Spleen (tissue), 11 donors: ENCODE data around the gene MSH5. TPM values are rescaled to one million over a fixed set of nuclear protein-coding genes. Genes with fewer than 3 reads are reported as not detected.

ENCODE experiments used
- DNase-seq: peaks from one replicate; pipeline ENCODE4 v3.0.0-alpha.2; 2020
- H3K27ac ChIP-seq, 8 donors: fragments of 200-600 bp; sonication (generic) in 7 of 8; 1 replicate in 4 of 8; 2 replicates in 4 of 8; pipeline versions ENCODE4 v1.5.0 to v1.8.0; 2016 to 2021; ENCODE audit warnings: inconsistent platforms in 4 of 8, mild to moderate bottlenecking in 4 of 8, moderate library complexity in 1 of 8
- H3K27me3 ChIP-seq, 7 donors: fragments of 200-600 bp; sonication (generic) in 6 of 7; replicated peaks in 1 of 7; 1 replicate in 4 of 7; 2 replicates in 3 of 7; pipeline versions ENCODE4 v1.5.0 to v1.8.0; 2016 to 2021; ENCODE audit warnings: inconsistent platforms in 3 of 7, mild to moderate bottlenecking in 1 of 7
- H3K36me3 ChIP-seq, 6 donors: fragments of 200-600 bp; sonication (generic) in 5 of 6; 1 replicate in 4 of 6; 2 replicates in 2 of 6; pipeline versions ENCODE4 v1.5.0 to v1.8.0; 2016 to 2021; ENCODE audit warnings: inconsistent platforms in 2 of 6
- H3K4me1 ChIP-seq, 6 donors: fragments of 200-600 bp; sonication (generic) in 5 of 6; 1 replicate in 3 of 6; 2 replicates in 3 of 6; pipeline versions ENCODE4 v1.5.0 to v1.8.0; 2016 to 2021; ENCODE audit warnings: inconsistent platforms in 3 of 6
- H3K4me3 ChIP-seq, 8 donors: fragments of 200-600 bp; sonication (generic) in 7 of 8; 1 replicate in 4 of 8; 2 replicates in 4 of 8; pipeline versions ENCODE4 v1.5.0 to v1.8.0; 2016 to 2021; ENCODE audit warnings: inconsistent platforms in 4 of 8, mild to moderate bottlenecking in 4 of 8, moderate library complexity in 2 of 8
- H3K9me3 ChIP-seq, 8 donors: fragments of 200-600 bp; sonication (generic) in 7 of 8; 1 replicate in 4 of 8; 2 replicates in 4 of 8; pipeline versions ENCODE4 v1.5.0 to v1.8.0; 2016 to 2021; ENCODE audit warnings: inconsistent platforms in 4 of 8
- CTCF ChIP-seq, 11 experiments: fragments of 200-600 bp in 7 of 11; fragments of 450-650 bp in 4 of 11; sonication (generic) in 4 of 11; IDR thresholded peaks in 8 of 11; conservative IDR thresholded peaks in 3 of 11; 1 replicate in 7 of 11; 2 replicates in 4 of 11; pipeline versions ENCODE4 v1.4.0 to v1.8.0; 2016 to 2021; ENCODE audit warnings: antibody characterized with exemption in 11 of 11, inconsistent platforms in 4 of 11, mild to moderate bottlenecking in 1 of 11
- POLR2A ChIP-seq, 3 donors: fragments of 450-650 bp; IDR thresholded peaks; one replicate each; pipeline ENCODE4 v1.5.1; 2017; ENCODE audit warnings: antibody characterized with exemption in 3 of 3, mild to moderate bottlenecking in 1 of 3
- POLR2AphosphoS5 ChIP-seq, 3 donors: sonication (generic); formaldehyde crosslinking; IDR thresholded peaks; one replicate each; pipeline ENCODE4 v1.5.1; 2017; ENCODE audit warnings: antibody characterized with exemption in 3 of 3
- WGBS, 5 donors: extraction: QIAGEN DNeasy Blood & Tissue Kit in 3 of 5; methylation state at CpG; one replicate each; pipeline versions ENCODE4 v1.1.5 to v1.1.7; 2013 to 2018; 5-methylcytosine and 5-hydroxymethylcytosine counted together
- intact Hi-C: fragments of 100-400 bp; cut with DNase I; formaldehyde crosslinking; loops from one replicate; pipeline ENCODE4 v1.15.0; 2023; ENCODE audit warnings: low total_unique reads
- polyA plus RNA-seq, 3 donors: library from polyadenylated mRNA; stranded (reverse); fragments of 200-250 nt; gene quantifications; one replicate each; pipeline ENCODE4 v1.2.1, GENCODE V29; 2013
- total RNA-seq, 7 donors: library from RNA; depleted of rRNA in 3 of 7; stranded (reverse); fragments of >200 nt in 3 of 7; fragmentation: NEBNext Ultra II Directional in 4 of 7; extraction: Animal tissue kit (Norgen Biotek cat#: 25700) in 4 of 7; gene quantifications; one replicate each; pipeline versions ENCODE4 v1.1.0 to v1.2.1, GENCODE V29; 2016 to 2021
- donor health status: healthy with polysubstance abuse.
- donor health status: DM: no; HTN: no; CAD: no; lungs with moderate emphysema.
- donor health status: DM: no; HTN: no; CAD: no.
- donor health status: Bipolar disorder and iron deficiency.
- donor health status: healthy.
- donor health status: DM: no; HTN: no; CAD: no.
- donor health status: DM: yes; HTN: yes; CAD: no.

MSH5 gene
- total and polyA plus RNA-seq, 10 donors: 11.2 to 35.2 (median 26.8) TPM

- 57 to 67% (median 61%) methylated on average over 12 of the region's 12 CpGs for WGBS, 5 donors
- no peak overlapping the region for H3K4me3 ChIP-seq
- no peaks in the 10 kb centered on the region for H3K9me3 ChIP-seq
- peak; percentile 17 to 68 (median 55) for TF ChIP-seq POLR2AphosphoS5 (IDR thresholded peaks at IDR 0.05)
- peak; percentile 66 to 96 (median 86) for TF ChIP-seq CTCF (IDR thresholded peaks at IDR 0.05 in 8 of 11, conservative IDR thresholded peaks at IDR 0.05 in 3 of 11)
- no peak for TF ChIP-seq POLR2A (IDR thresholded peaks at IDR 0.05)
- no peaks in the 10 kb centered on the region for H3K36me3 ChIP-seq
- H3K4me1 ChIP-seq: peaks cover 0 to 57% (median 33%) of the 10 kb centered on the region in 6 donors
- intact Hi-C loops: no loop called here
- peak overlapping the region in 3 of 8 donors; percentile 26 to 66 (median 51) for H3K27ac ChIP-seq
- DNase-seq: peak; percentile 96
- no peaks in the 10 kb centered on the region for H3K27me3 ChIP-seq
Observed at GRCh38 chr6:31769684-31770371, 30.0 kb downstream of the MSH5 start.

DNA sequence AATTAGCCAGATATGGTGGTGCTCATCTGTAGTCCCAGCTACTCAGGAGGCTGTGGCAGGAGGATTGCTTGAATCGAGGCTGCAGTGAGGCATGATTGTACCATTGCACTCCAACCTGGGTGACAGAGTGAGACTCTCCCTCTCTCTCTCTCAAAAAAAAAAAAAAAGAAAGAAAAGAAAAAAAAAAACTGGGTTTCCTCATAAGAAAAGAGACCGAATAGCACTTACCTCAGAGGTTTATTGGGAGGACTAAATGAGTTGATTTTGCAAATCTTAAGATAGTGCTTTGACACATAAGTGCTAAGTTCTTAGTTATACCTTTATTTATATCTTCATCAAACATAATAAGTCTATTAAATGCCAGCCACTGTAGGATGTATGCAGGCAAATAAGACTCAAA is 31.1 kb downstream of the MSH5 start:
- Histone ChIP-seq H3K4me3 (no peak overlapping the region), H3K4me1 (peaks cover 0 to 64% (median 33%) of the 10 kb centered on the region in 6 donors), H3K9me3 (no peaks in the 10 kb centered on the region), H3K27ac (no peak overlapping the region), H3K36me3 (no peaks in the 10 kb centered on the region), H3K27me3 (no peaks in the 10 kb centered on the region)
- intact Hi-C loops: no loop called here
- no peak for DNase-seq
- WGBS, 5 donors: 83 to 87% (median 85%) methylated on average over 2 of the region's 2 CpGs
- TF ChIP-seq CTCF (IDR thresholded peaks at IDR 0.05 in 8 of 11, conservative IDR thresholded peaks at IDR 0.05 in 3 of 11): no peak
- TF ChIP-seq POLR2A (IDR thresholded peaks at IDR 0.05): no peak
- no peak for TF ChIP-seq POLR2AphosphoS5 (IDR thresholded peaks at IDR 0.05)

- Histone ChIP-seq H3K4me3 (no peak overlapping the region), H3K9me3 (no peaks in the 10 kb centered on the region), H3K36me3 (no peaks in the 10 kb centered on the region), H3K27ac (peak overlapping the region in 1 of 8 donors; percentile 8), H3K4me1 (peaks cover 6 to 75% (median 37%) of the 10 kb centered on the region in 6 donors), H3K27me3 (no peaks in the 10 kb centered on the region)
- 70 to 81% (median 79%) methylated on average over 4 of the region's 4 CpGs for WGBS, 5 donors
- intact Hi-C loops: no loop called here
- TF ChIP-seq CTCF (IDR thresholded peaks at IDR 0.05 in 8 of 11, conservative IDR thresholded peaks at IDR 0.05 in 3 of 11) (no peak), POLR2A (IDR thresholded peaks at IDR 0.05) (no peak), POLR2AphosphoS5 (IDR thresholded peaks at IDR 0.05) (no peak)
- peak; percentile 46 for DNase-seq
Observed at GRCh38 chr6:31771992-31772358, 32.2 kb downstream of the MSH5 start.

DNA sequence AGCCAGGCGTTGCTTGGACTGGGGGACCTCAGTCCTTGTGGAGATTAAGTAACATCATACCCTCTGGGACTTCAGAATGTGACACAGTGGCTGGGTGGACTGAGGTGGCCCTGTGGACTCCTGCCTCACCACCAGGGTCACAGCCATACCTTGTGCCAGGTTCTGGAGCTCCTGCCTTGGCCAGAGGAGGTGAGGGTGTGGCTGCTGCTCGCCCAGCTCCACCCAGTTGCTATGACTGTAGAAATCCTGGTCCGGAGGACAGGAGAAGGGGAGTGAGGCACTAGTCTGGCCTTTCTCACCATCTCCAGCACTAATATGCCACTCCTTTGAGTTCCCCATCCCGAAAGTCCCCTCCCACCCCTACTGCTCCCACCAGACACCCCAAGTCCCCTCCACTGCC is 35.4 kb downstream of the MSH5 start:
- intact Hi-C loops: no loop called here
- WGBS, 5 donors: 79 to 91% (median 87%) methylated on average over 3 to 4 of the region's 4 CpGs
- TF ChIP-seq CTCF (IDR thresholded peaks at IDR 0.05 in 8 of 11, conservative IDR thresholded peaks at IDR 0.05 in 3 of 11): no peak
- no peak for TF ChIP-seq POLR2AphosphoS5 (IDR thresholded peaks at IDR 0.05)
- TF ChIP-seq POLR2A (IDR thresholded peaks at IDR 0.05): no peak
- Histone ChIP-seq H3K36me3 (peaks cover 0 to 27% (median 21%) of the 10 kb centered on the region in 6 donors), H3K4me3 (no peak overlapping the region), H3K27me3 (no peaks in the 10 kb centered on the region), H3K27ac (no peak overlapping the region), H3K9me3 (no peaks in the 10 kb centered on the region), H3K4me1 (peaks cover 9 to 58% (median 30%) of the 10 kb centered on the region in 6 donors)
- DNase-seq: no peak
